Naive B cell (primary cell): Measurements from ENCODE around the gene GCN1. TPM values are rescaled to one million over a fixed set of nuclear protein-coding genes. Genes with fewer than 3 reads are reported as not detected.
"Not testable (repeated sequence)": the region's sequence is repeated elsewhere in the genome, so short reads cannot be mapped to it uniquely, and the experiment has no call there.

ENCODE experiments used
- ATAC-seq, 2 donors: fragments of 150-1000 bp; cut with Tn5 transposase; 2 replicates each; pipeline ENCODE4 v1.10.0; 2021; ENCODE audit warnings: low read depth in 2 of 2, mild to moderate bottlenecking in 2 of 2, moderate library complexity in 2 of 2
- DNase-seq: peaks from one replicate; pipeline ENCODE4 v3.0.0; 2022
- H3K27ac Mint-ChIP-seq, 6 donors: one replicate each; pipeline ENCODE4 v1.8.0; 2020 to 2022; ENCODE audit warnings: mild to moderate bottlenecking in 6 of 6, mixed read lengths in 6 of 6, moderate library complexity in 5 of 6, inconsistent platforms in 2 of 6
- H3K27me3 Mint-ChIP-seq, 3 donors: one replicate each; pipeline ENCODE4 v1.8.0; 2021 to 2022; ENCODE audit warnings: mixed read lengths in 3 of 3, mild to moderate bottlenecking in 1 of 3
- H3K36me3 Mint-ChIP-seq, 2 donors: one replicate each; pipeline ENCODE4 v1.8.0; 2020 to 2022; ENCODE audit warnings: mixed read lengths in 2 of 2, inconsistent platforms in 1 of 2, mild to moderate bottlenecking in 1 of 2
- H3K4me1 Mint-ChIP-seq, 3 donors: one replicate each; pipeline ENCODE4 v1.8.0; 2020 to 2022; ENCODE audit warnings: mixed read lengths in 3 of 3, inconsistent platforms in 1 of 3, mild to moderate bottlenecking in 1 of 3, moderate library complexity in 1 of 3
- H3K4me3 Mint-ChIP-seq, 8 donors: one replicate each; pipeline ENCODE4 v1.8.0; 2020 to 2022; ENCODE audit warnings: mild to moderate bottlenecking in 8 of 8, mixed read lengths in 8 of 8, moderate library complexity in 8 of 8, inconsistent platforms in 2 of 8
- H3K9me3 Mint-ChIP-seq, 7 donors: one replicate each; pipeline ENCODE4 v1.8.0; 2020 to 2022; ENCODE audit warnings: mixed read lengths in 7 of 7, mild to moderate bottlenecking in 5 of 7, inconsistent platforms in 2 of 7, moderate library complexity in 1 of 7
- polyA plus RNA-seq, 6 donors: library from polyadenylated mRNA; unstranded; fragments of 300-500 nt; fragmentation: Illumina TruSeq; gene quantifications; one replicate each; pipeline ENCODE4 v1.2.3, GENCODE V29; 2021; ENCODE audit warnings: low read depth in 6 of 6

GCN1 gene
- polyA plus RNA-seq, 6 donors from 2014 or later: 11.1 to 23.9 (median 18.7) TPM

- Mint-ChIP-seq H3K4me3 (no peak overlapping the region), H3K4me1 (peaks cover 0 to 8% (median 2%) of the 10 kb centered on the region in 3 donors), H3K27me3 (peaks cover 0 to 8% (median 7%) of the 10 kb centered on the region in 3 donors), H3K36me3 (no peaks in the 10 kb centered on the region), H3K9me3 (no peaks in the 10 kb centered on the region), H3K27ac (no peak overlapping the region)
- DNase-seq: no peak
- no peak for ATAC-seq
Observed at GRCh38 chr12:120215357-120215735, 20.8 kb upstream of the GCN1 start.

- ATAC-seq: no peak
- Mint-ChIP-seq H3K27me3 (peaks cover 0 to 7% (median 2%) of the 10 kb centered on the region in 3 donors), H3K4me3 (no peak overlapping the region), H3K27ac (no peak overlapping the region), H3K36me3 (no peaks in the 10 kb centered on the region), H3K9me3 (no peaks in the 10 kb centered on the region), H3K4me1 (peaks cover 0 to 5% (median 2%) of the 10 kb centered on the region in 3 donors)
- no peak for DNase-seq
Observed at GRCh38 chr12:120214626-120215356, 20.3 kb upstream of the GCN1 start.

- H3K27me3 Mint-ChIP-seq: peaks cover 0 to 7% (median 0%) of the 10 kb centered on the region in 3 donors
- H3K4me1 Mint-ChIP-seq: peaks cover 0 to 4% (median 2%) of the 10 kb centered on the region in 3 donors
- H3K27ac Mint-ChIP-seq: no peak overlapping the region
- no peak for ATAC-seq
- H3K36me3 Mint-ChIP-seq: no peaks in the 10 kb centered on the region
- DNase-seq: no peak
- H3K4me3 Mint-ChIP-seq: no peak overlapping the region
- H3K9me3 Mint-ChIP-seq: no peaks in the 10 kb centered on the region
Observed at GRCh38 chr12:120213758-120214157, 19.2 kb upstream of the GCN1 start.

DNA sequence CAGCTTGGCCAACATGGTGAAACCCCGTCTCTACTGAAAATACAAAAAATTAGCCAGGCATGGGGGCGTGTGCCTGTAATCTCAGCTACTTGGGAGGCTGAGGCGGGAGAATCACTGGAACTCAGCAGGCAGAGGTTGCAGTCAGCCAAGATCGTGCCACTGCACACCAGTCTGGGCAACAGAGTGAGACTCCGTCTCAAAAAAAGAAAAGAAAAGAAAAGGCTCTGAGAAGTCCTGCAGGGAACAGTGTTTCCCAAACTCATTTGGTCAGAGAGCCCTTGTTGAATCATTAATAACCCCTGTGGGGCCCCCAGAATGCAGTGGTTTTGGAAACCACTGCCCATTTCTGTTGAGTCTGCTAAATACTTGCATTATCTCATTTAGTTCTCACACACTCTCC, 18.7 kb upstream of the GCN1 start:
- H3K36me3 Mint-ChIP-seq, H3K27me3 Mint-ChIP-seq, ATAC-seq, H3K4me3 Mint-ChIP-seq, DNase-seq, H3K4me1 Mint-ChIP-seq, H3K9me3 Mint-ChIP-seq, H3K27ac Mint-ChIP-seq: not testable (repeated sequence)

GRCh38 chr12:120212301-120212700, 17.8 kb upstream of the GCN1 start:
- Mint-ChIP-seq H3K9me3 (no peaks in the 10 kb centered on the region), H3K36me3 (no peaks in the 10 kb centered on the region), H3K4me1 (peaks cover 0 to 4% (median 2%) of the 10 kb centered on the region in 3 donors), H3K27ac (no peak overlapping the region), H3K4me3 (no peak overlapping the region), H3K27me3 (peaks cover 0 to 7% (median 0%) of the 10 kb centered on the region in 3 donors)
- no peak for DNase-seq
- no peak for ATAC-seq

- ATAC-seq (no peak), DNase-seq (no peak)
- peaks cover 0 to 4% (median 2%) of the 10 kb centered on the region in 3 donors for H3K4me1 Mint-ChIP-seq
- H3K27ac Mint-ChIP-seq: no peak overlapping the region
- no peak overlapping the region for H3K4me3 Mint-ChIP-seq
- H3K36me3 Mint-ChIP-seq: no peaks in the 10 kb centered on the region
- H3K9me3 Mint-ChIP-seq: no peaks in the 10 kb centered on the region
- H3K27me3 Mint-ChIP-seq: peaks cover 0 to 7% (median 0%) of the 10 kb centered on the region in 3 donors
Observed at GRCh38 chr12:120211904-120212283, 17.4 kb upstream of the GCN1 start.

DNA sequence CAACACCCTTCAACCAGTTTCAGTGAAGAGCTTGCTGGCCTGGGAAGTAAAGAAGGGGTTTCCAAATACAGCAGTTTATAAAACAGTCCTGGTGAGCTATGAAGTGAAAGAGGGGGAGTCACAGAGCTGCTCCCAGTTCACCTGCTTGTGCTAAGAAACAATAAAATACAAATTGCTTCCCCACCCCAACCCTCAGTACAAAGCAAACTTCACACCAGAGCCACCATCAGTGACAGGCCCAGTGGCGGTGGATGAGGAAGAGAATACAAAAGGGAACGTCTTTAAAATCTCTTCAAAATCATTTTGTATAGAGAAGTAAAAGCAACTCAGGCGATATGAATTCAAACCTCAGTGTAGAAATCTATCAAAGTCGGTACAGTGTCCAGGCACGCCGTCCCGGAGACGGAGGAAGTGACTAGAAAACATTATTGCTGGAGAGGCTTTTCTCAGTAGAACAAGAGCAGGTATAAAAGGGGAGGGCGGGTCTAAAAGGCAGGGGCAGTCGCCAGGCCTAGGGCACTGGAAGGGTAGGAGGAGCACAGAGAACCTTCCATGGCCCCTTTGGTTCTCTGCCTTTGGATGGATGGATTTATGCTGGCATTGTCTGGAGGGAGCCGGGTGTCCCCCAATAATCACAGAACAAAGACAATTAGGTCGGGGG, 16.9 kb upstream of the GCN1 start:
- no peaks in the 10 kb centered on the region for H3K36me3 Mint-ChIP-seq
- no peak overlapping the region for H3K4me3 Mint-ChIP-seq
- ATAC-seq (no peak), DNase-seq (no peak)
- H3K9me3 Mint-ChIP-seq: no peaks in the 10 kb centered on the region
- peaks cover 0 to 4% (median 2%) of the 10 kb centered on the region in 3 donors for H3K4me1 Mint-ChIP-seq
- H3K27ac Mint-ChIP-seq: peak overlapping the region in 1 of 6 donors; percentile 72
- H3K27me3 Mint-ChIP-seq: peaks cover 0 to 7% (median 0%) of the 10 kb centered on the region in 3 donors

DNA sequence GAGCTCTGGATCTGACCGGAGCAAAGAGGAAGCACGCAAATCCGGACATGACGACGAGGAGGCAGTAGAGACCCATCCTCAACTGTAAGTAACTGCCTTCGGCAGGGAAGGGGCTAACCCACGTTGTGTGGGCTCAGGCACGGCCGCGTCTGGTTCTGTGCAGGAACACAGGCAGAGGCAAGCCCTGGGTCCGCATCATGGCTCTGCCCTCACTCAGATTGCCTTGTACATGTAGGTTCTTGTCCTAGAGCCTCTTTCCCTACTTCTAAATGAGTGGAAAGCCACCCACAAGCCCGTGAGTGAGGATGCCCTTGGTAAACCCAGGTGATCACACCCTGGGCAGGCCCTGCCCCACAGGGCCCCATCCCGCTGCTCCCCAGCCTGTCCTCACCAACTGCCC, 15.3 kb upstream of the GCN1 start:
- no peak for ATAC-seq
- H3K9me3 Mint-ChIP-seq: no peaks in the 10 kb centered on the region
- no peaks in the 10 kb centered on the region for H3K27me3 Mint-ChIP-seq
- no peak overlapping the region for H3K4me3 Mint-ChIP-seq
- no peak overlapping the region for H3K27ac Mint-ChIP-seq
- H3K4me1 Mint-ChIP-seq: peaks cover 0 to 2% (median 0%) of the 10 kb centered on the region in 3 donors
- DNase-seq: no peak
- no peaks in the 10 kb centered on the region for H3K36me3 Mint-ChIP-seq

DNA sequence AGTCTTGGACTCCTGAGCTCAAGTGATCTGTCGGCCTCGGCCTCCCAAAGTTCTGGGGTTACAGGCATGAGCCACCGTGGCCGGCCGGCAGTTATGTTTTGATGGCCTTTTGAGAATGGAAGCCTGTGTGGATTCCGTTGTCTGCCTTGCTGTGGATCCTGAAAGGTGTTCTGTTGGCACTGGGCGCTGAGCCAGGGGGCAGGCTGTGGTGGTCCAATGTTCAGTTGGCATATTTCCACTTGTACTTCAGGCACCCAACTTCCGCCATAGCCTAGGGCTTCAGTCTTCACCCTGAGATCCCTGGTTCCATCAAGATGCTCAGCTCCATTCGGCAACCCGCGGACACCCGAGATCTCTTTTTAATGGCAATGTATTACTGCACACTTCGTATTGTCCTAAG, 12.7 kb upstream of the GCN1 start:
- H3K27me3 Mint-ChIP-seq: no peaks in the 10 kb centered on the region
- no peak for ATAC-seq
- no peak for DNase-seq
- H3K4me1 Mint-ChIP-seq: peaks cover under 1 to 5% (median 2%) of the 10 kb centered on the region in 3 donors
- peak overlapping the region in 1 of 6 donors; percentile 57 for H3K27ac Mint-ChIP-seq
- no peaks in the 10 kb centered on the region for H3K9me3 Mint-ChIP-seq
- H3K4me3 Mint-ChIP-seq: no peak overlapping the region
- H3K36me3 Mint-ChIP-seq: no peaks in the 10 kb centered on the region

DNA sequence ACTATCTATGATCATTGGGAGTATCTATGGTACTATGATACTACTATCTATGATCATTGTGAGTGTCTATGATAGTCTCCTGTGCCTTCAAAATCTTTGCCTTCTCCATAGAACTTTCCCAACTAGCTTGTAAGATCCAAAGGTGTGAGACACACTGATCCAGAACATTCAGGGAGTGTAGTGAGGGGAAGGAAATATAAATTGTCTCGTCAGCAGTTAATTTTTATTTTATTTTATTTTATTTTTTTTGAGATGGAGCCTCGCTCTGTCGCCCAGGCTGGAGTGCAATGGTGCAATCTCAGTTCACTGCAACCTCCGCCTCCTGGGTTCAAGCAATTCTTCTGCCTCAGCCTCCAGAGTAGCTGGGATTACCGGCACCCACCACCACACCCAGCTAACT, 12.3 kb upstream of the GCN1 start:
- not testable (repeated sequence) for H3K27me3 Mint-ChIP-seq, H3K27ac Mint-ChIP-seq, H3K4me1 Mint-ChIP-seq, ATAC-seq, H3K9me3 Mint-ChIP-seq, DNase-seq, H3K36me3 Mint-ChIP-seq
- H3K4me3 Mint-ChIP-seq: peak overlapping the region in 1 of 8 donors; percentile 41

GRCh38 chr12:120206228-120206627, 11.7 kb upstream of the GCN1 start:
- Mint-ChIP-seq H3K27me3 (no peaks in the 10 kb centered on the region), H3K4me1 (peaks cover 4 to 10% (median 7%) of the 10 kb centered on the region in 3 donors), H3K27ac (no peak overlapping the region), H3K4me3 (peak overlapping the region in 1 of 8 donors; percentile 41), H3K36me3 (no peaks in the 10 kb centered on the region), H3K9me3 (peaks cover 0 to under 1% (median 0%) of the 10 kb centered on the region in 7 donors)
- ATAC-seq (no peak), DNase-seq (no peak)

- Mint-ChIP-seq H3K9me3 (peaks cover 0 to 3% (median 0%) of the 10 kb centered on the region in 7 donors), H3K27ac (no peak overlapping the region), H3K4me3 (peak overlapping the region in 1 of 8 donors; percentile 34), H3K27me3 (no peaks in the 10 kb centered on the region), H3K36me3 (peaks cover 0 to 2% of the 10 kb centered on the region in 2 donors), H3K4me1 (peaks cover 11 to 24% (median 18%) of the 10 kb centered on the region in 3 donors)
- ATAC-seq (no peak), DNase-seq (no peak)
Observed at GRCh38 chr12:120204171-120204570, 9.7 kb upstream of the GCN1 start.

DNA sequence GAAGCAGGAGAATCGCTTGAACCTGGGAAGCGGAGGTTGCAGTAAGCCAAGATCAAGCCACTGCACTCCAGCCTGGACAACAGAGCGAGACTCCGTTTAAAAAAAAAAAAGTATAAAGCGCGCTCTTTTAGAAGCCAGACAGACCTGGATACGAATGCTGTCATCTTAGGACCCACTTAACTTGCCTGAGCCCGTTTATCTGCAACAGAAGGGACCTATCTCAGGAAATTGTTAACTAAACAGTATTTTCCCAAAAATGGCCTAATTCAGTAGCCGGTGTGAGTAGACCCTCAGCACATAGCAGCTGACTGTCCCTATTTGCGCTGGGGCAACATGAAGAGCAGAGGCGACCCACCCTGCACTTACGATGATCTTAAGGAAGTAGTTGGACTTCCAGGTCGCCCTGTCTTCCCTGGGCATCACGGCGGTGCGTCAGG, 5.9 kb upstream of the GCN1 start:
- peak overlapping the region; percentile 98 to 99 (median 98) for H3K27ac Mint-ChIP-seq
- no peak for ATAC-seq
- H3K4me3 Mint-ChIP-seq: peak overlapping the region; percentile 90 to 99 (median 96)
- DNase-seq: no peak
- H3K27me3 Mint-ChIP-seq: no peaks in the 10 kb centered on the region
- H3K9me3 Mint-ChIP-seq: peaks cover 0 to 3% (median 0%) of the 10 kb centered on the region in 7 donors
- peaks cover 0 to 4% of the 10 kb centered on the region in 2 donors for H3K36me3 Mint-ChIP-seq
- H3K4me1 Mint-ChIP-seq: peaks cover 18 to 42% (median 21%) of the 10 kb centered on the region in 3 donors
